GM10266 (cell line): ENCODE measurements around the gene ADAMTS12.
A peak's percentile ranks its signal among the peaks of the same experiment; 100 is the strongest.

Source experiments
- DNase-seq: peaks from one replicate; pipeline ENCODE4 v3.0.0; 2012; ENCODE audit errors: extremely low spot score
- TF ChIP-seq, protein P1 (sequence below): IDR thresholded peaks from 2 replicates; pipeline ENCODE4 v1.5.1; 2012; ENCODE audit warnings: mild to moderate bottlenecking, low read depth; ENCODE audit not compliant: control insufficient read depth, insufficient read depth; ENCODE audit errors: missing control alignments

The ADAMTS12 gene

DNA sequence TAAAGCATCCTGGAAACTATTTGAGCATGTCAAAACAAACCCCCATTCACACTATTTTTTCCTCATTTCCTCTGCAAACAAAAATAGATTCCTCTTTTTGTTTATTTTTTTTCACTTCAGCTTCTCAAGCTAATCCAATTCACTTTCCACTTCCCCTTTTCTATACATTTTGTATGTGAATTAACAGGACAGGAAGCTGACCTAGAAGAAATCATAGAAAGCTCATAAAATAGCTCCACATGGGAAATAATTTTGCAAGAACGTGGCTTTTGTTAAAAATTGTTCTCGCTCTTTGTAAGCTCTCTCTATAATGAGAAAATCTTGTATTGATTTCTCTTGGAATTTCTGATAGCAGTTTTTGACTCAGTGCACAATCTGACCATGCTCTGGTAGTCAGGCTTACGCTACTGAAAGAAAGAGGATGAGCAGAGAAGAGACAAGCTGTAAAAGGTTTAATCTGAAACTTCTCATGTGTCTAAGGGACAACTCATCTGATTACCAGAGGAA lies 215.8 kb downstream of the ADAMTS12 start:
- peak; percentile 42 for DNase-seq
- TF ChIP-seq, protein P1, sequence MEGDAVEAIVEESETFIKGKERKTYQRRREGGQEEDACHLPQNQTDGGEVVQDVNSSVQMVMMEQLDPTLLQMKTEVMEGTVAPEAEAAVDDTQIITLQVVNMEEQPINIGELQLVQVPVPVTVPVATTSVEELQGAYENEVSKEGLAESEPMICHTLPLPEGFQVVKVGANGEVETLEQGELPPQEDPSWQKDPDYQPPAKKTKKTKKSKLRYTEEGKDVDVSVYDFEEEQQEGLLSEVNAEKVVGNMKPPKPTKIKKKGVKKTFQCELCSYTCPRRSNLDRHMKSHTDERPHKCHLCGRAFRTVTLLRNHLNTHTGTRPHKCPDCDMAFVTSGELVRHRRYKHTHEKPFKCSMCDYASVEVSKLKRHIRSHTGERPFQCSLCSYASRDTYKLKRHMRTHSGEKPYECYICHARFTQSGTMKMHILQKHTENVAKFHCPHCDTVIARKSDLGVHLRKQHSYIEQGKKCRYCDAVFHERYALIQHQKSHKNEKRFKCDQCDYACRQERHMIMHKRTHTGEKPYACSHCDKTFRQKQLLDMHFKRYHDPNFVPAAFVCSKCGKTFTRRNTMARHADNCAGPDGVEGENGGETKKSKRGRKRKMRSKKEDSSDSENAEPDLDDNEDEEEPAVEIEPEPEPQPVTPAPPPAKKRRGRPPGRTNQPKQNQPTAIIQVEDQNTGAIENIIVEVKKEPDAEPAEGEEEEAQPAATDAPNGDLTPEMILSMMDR = no peak

DNA sequence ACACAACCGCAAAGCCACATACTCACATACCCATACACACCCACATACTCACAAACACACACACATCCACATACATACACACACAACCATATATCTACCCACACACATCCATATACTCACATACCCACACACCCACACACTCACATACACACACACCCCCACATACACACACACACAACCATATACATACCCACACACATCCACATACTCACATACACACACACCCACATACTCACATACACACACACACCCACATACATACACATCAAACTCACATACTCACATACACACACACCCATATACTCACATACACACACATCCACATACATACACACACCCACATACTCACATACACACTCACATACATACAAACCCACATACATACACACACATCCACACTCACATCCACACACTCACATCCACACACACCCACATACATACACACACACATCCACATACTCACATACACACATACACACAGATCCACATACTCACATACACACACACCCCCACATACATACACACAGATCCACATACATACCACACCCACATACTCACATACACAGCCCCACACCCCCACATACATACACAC lies 220.0 kb downstream of the ADAMTS12 start:
- TF ChIP-seq, protein P1 = no peak
- DNase-seq = no peak

DNA sequence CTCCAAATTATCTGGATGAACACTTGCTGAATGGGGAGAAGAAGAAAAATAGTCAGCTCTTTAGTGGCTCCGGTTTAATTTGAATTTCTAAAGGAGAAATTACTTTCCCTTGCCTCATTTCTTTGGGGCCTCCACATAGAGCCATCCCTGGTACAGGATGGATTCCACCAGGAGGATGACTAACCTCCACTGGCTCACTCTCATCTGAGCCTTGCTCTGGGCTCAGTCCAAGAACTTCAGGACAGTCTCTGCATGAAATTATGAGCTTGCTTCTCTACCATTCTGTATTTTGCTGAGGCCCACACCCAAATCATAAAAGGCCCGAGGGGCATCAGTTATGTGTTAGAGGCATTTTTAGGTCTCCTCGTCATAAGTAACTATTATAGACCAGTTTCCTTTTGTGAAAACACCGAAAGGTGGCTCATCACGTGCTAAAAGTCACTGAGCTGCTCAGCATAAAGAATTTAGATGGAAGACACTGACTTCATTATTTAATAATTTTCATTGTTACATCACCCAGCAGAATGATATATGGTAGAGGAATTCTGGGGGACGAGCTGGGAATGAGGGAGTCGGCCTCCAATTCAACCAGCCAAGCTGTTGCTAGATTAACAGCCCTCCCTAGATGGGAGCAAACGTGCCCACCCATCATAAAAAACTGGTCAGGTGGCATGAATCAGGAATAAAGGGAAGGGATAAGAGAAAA lies 228.9 kb downstream of the ADAMTS12 start:
- no peak for DNase-seq
- TF ChIP-seq, protein P1 = no peak

DNA sequence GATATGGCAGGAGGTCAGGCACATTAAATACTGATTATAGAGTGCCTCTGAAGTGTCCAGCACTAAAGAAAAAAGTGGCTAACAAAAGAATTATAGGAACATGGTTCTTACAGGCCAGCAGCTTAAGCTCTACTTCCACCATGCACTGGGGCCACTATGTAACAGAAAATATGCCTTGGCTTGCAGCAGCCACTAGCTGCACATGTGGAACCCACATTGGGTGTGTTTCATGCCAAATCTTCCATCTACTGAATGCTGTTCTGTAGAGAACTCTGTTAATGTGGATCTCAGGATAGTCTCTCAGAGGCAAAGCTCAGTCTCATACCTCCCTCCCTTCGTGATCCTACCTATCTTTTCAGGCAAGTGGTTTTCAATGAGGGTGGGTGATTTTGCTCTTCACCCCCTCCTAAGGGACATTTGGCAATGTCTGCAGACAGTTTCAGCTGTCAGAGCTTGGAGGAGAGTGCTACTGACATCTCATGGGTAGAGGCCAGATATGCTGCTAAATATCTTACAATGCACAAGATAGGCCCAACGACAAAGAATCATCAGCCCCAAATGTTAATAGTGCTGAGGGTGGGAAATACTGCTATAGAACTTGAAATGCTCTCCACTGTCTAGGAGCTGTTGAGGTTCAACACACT lies 232.1 kb downstream of the ADAMTS12 start:
- no peak for DNase-seq
- TF ChIP-seq, protein P1 = no peak

DNA sequence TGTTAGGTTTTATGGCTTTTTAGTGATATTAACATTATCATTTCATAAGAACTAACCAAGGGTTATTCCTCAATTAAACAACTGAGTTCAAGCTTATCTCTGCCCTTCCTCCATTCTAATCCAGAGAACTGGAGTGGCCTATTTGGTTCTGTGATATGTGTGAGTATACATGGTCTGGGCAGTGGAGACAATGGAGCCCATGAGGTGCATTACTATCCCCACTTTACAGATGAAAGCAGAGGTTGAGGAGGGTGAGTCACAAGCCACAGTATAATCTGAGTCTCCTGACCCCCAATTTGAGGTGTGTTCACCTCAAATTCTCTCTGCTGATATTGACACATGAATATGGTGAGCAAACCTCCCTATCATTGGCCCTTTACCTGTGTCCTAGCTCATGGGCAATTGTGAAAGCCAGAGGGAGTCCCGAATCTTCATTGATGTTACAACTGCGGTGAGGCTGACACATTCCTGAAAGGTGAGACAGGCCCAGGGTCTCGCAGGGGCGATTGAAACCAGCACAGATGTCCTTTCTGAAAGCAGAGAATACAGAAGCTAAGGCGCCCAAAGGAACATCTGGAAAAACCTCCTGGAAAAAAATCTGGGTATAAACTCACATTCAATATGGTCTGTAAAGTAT lies 233.9 kb downstream of the ADAMTS12 start:
- TF ChIP-seq, protein P1 = no peak
- DNase-seq = no peak

DNA sequence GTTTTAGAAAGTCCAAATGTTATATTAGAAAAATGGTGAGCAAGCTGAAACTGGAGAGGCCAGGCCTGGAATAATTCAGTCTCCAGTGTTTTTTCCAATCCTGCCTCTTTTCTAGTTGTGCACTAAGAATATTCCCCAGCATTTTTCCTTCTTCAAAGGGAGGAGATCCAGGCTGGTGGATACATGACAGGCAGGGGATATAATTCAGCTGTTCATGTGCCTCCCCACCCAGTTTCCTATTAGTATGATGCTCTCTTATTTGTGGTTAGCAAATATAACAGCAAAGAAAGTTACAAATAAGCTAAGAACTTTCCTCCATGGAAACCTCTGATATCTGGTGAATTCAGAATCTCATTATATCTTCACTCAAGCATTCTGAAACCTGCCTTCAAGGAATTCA lies 234.6 kb downstream of the ADAMTS12 start:
- DNase-seq = no peak
- TF ChIP-seq, protein P1 = no peak
